NCI-H526 treated with DMSO at 0.1 percent for 48 hours (cell line): Measurements from ENCODE around the gene CELF4.
A peak's percentile ranks its signal among the peaks of the same experiment; 100 is the strongest.

Source experiments
- DNase-seq: peaks from one replicate; lab custom pipeline; 2025; lab: John Stamatoyannopoulos, UW

The CELF4 gene

DNA sequence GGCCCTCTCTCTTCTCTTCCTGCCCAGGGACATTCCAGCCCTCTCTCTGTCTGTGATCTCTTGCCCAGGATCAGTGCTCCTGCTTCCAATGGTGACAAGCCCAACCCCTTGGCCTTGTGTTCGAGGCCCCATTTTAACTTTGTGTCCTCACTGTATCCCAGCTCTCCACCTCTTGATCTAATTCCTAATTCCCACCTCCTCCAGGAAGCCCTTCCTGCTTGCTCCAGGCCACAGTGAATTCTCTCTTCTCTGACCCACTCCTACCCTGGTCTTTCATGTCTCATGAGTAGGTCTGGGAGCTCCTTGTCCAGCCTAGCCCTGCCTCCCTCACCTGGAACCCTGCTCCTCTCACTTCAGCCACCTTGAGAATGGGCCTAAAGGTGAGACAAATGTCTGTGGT is 249.1 kb downstream of the CELF4 start:
- no peak for DNase-seq

DNA sequence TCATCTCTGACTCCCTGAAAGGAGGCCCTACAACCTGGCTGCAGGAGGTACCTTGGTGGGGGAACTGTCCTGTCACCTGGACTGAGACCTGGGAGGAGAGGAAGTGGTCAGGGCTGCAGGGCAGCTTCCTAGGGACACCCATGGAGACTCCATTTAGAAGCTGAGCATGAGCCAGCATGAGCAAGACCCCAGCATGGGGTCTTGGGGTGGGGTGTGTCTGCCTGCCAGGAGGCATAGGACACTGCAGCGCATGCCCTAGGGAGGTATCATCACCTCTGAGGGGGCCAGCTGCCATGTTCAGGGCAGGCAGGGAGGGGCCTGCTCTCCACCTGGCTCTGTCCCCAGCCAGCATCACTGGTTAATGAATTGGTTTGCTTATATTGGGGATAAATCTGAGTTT is 249.7 kb downstream of the CELF4 start:
- DNase-seq: no peak

- DNase-seq: no peak
Measured at GRCh38 chr18:37314534-37314933, 251.1 kb downstream of the CELF4 start.

- no peak for DNase-seq
Measured at GRCh38 chr18:37313624-37314023, 252.0 kb downstream of the CELF4 start.

DNA sequence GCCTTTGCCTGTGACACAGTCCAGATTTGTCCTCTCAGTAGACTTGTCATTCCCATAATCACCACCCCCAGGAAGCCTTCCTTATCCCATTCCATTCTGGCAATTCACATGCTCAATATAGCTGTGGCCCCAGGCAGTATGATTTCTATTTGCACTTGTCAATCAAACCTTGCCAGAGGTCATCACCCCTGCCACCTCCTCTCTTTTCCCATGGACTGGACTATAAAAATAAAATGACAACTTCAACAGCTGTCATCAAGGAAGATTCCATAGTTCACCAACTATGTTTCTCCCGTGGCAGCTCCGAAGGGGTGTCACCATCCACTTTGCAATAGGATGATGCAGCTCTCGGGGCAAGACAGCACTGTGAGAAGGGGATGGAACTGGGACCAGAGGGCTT is 255.7 kb downstream of the CELF4 start:
- DNase-seq: no peak

DNA sequence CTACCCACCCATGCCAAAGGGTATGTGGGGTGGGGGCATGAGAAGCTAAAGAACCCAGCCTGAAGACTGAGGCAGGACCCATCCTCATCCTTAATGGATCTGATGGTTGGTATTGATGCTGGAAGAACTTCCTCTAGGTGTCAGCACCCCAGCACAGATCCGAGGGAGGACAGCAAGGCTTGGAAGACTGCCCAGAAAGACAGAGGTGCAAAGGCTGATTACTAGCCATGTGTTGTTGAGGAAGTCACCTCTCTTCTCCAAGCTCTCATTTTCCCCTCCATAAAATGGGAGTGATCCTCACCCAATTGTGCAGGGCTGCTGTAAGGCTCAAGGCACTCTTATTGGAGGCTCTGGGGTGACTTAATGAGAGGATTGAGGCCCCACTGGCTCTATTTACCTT is 256.5 kb downstream of the CELF4 start:
- no peak for DNase-seq

DNA sequence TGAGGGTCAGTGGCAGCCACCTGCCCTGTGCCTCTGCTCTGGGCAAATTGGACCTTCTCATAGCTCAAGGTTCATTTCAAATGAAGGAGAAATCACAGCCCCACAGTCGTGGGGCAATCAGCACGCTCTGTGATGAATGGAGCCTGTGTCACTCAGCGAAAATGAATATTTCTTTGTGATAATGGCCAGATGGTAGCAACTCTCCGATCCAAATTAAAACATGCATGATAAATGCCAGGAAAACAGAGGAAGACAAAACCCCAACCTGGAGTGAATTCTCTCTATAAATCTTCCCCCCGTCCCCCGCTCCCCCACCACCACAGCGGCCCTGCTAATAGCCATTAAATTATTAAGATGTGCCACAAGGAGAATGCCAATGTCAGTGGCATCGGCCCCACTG is 258.4 kb downstream of the CELF4 start:
- DNase-seq: no peak

DNA sequence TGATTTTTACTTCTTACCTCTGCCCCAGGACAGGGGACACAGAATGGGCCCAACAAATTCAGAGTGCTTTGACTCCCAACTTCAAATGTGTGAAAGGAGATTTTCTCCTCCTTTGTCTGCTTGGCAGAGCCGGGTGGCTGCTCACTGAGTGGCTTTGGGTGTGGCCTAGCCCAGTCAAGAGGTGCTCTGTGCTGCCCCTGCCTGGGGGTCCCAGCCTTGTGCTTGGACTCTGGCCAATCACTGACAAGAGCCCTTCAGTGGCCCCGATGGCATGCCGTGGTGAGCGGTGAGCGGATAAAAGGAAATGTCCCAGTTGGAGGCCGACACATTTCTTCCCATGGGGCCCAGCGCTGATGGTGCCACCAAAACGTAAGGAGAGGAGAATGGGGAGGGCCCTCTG is 259.2 kb downstream of the CELF4 start:
- DNase-seq: no peak

DNA sequence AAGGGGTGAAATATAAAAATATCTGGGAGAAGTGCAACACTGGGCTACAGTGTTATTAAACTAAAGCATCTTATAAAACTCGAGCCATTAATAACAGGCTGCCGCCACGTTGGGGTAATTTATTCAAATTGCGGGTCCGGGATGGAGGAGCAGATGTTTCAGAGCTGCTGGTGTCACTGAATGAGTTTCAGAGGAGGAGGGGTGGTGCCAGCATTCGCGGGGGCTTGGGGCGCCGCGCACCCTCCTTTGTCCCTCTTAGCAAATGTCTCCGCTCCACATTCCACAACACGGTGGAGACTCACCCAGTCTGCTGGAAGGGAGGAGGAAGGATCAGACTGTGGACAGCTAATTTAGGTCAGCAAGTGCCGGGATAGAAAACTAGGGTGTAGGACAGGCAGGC is 260.5 kb downstream of the CELF4 start:
- no peak for DNase-seq

DNA sequence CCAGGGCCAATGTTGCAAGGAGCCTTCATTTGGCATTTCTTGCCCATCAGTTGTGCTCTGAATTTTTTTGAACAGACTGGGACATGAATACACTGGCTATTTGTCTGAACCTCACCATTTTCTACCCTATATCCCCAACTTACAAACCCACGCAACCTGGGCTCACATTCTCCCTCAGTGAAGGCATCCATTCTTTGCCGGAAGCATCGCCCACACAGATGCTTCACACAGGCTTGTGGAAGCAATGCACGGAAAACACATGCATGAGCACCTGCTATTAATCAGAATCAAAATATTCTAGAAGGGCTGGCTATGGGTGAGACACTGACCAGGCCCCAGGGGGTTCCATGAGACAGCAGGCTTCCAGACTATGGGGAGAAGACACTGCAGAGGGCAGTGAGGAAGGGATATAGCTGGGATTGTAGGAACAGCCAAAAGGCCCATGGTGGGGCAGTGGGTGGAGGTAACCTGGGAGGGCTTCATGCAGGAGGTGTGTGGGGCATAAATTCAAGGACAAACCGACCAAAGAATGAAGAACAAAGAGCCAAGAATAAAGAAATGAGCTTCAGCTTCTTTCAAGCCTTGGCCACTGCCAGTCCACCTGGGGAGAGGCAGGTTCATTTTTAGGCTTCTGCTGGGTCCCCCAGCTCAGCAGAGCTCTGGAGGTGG is 261.5 kb downstream of the CELF4 start:
- DNase-seq: no peak

- no peak for DNase-seq
Measured at GRCh38 chr18:37303009-37303408, 262.6 kb downstream of the CELF4 start.

- DNase-seq: no peak
Measured at GRCh38 chr18:37302519-37302918, 263.1 kb downstream of the CELF4 start.

DNA sequence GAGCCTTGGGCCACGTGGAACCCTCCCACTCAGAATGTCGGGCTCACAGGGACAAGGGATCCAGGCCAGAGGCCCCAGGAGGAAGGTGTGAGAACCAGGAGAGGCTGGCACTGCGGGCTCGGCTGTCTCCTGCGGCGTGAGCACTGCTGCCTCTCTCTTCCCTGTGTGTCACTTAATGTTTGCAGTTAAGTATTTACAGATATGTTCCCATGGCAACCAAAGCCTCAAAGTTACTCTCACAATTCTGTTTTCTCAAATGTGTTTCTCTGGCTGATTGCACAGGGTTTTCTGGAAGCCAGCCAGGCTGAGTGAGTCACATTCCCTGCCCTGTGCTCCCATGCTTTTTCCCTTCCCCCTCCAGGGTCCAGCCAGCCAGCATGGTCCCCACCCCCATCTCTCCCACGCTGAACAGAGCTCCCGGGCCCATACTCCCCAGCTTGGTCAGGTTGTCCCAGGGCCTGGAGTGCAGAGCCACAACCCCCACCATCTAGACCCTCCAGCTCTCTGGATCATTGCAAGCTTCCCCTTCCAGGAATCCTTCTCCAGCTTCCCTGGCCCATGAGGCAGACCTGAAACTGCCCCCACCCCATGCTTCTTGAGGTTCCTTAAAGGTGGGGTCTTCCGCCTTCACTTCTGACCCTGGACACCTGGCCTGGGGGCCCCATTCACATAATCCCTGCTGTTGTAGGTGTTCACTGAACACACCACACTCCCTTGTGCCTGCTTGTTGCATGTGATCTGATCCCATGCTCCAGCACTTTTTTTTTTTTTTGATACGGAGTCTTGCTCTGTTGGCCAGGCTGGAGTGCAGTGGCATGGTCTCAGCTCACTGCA is 265.9 kb downstream of the CELF4 start:
- peak; percentile 11 for DNase-seq

- no peak for DNase-seq
Measured at GRCh38 chr18:37298816-37299215, 266.8 kb downstream of the CELF4 start.

GRCh38 chr18:37297106-37297505 is 268.5 kb downstream of the CELF4 start:
- DNase-seq: no peak

- no peak for DNase-seq
Measured at GRCh38 chr18:37294951-37295350, 270.6 kb downstream of the CELF4 start.

DNA sequence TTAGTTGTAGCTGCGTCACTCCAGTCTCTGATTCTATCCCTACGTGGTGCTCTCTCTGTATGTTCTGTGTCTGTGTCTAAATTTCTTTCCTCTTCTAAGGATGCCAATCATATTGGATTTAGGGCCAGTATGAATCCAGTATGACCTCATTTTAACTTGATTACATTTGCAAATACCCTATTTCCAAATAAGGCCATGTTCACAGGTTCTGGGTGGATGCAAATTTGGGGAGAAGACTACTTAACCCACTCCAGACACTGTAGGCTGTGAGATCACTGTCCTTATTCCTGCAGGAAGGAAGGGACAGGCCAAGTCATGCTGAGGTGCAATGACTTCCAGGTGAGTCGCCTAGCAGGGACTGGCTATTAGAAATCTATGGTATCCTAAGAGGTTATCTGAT is 272.2 kb downstream of the CELF4 start:
- DNase-seq: no peak

DNA sequence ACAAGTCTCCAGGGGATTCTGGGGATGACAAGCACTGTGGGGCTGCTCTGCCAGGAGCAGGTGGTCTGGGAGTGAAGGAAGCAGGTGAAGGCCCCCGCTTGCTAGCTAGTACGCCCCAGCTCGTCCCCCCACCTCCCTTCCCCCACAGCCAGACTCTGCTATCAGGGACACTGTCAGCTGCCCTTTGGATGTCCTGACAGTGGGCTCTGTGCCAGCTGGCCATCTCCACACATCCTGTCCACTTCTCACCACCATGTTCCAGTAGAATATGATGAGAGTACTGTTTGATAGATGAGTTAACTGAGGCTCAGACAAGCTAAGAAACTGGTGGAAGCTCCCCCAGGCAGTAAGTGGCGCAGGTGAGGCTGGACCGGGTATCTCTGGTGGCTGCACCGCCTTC is 276.2 kb downstream of the CELF4 start:
- DNase-seq: no peak

GRCh38 chr18:37287601-37288000 is 278.0 kb downstream of the CELF4 start:
- DNase-seq: no peak

GRCh38 chr18:37286801-37287200 is 278.8 kb downstream of the CELF4 start:
- DNase-seq: no peak

DNA sequence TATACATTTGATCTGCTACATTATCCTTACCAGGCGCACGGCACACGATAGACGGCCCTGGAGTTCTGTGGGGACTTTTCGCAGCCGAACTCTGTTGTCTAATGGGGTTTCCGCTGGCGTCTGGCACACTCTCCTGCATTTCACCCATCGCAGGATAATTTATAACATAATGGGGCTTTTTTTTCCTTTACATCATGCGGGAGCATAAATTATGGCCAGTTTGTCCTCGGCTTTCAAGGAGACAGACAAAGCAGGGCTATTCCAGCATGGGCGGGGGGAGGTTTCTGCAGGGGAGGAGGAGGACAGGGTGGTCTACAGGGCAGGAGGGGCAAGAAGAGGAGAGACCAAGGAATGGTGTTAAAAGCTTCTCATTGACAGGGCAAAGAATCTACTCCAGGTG is 279.8 kb downstream of the CELF4 start:
- no peak for DNase-seq

GRCh38 chr18:37284260-37284659 is 281.3 kb downstream of the CELF4 start:
- no peak for DNase-seq

DNA sequence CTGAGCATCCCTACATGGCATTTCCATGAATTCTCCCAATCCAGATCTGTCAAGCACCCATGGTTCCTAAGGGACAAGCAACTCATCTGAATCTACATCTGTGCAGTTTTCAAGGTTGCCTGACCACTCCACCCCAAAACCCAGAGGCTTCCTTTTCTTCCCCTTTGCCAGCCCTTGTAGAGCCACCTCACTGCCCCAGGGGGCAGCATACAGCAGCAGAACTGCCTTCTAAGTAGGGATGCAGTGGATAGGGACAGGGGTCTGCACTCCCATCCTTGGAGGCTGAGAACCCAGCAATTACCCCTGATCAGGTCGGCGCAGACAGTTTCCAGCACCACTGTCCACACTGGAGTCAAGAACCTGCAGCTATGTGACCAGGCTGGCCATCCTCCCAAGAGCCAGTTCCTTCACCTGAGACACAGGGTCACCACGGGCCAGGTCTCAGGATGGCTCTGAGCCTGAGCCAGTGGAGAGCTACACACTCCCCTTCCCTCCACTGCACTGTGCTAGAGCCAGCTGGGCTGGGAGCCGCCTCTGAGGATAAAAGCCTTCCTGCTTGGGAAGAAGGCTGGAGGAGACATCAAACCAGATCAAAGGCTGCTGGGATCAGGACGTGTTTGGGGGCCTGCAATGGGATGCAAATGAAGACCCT is 283.1 kb downstream of the CELF4 start:
- no peak for DNase-seq
